ENCODE results near the gene DHX9. TPM values are rescaled to one million over a fixed set of nuclear protein-coding genes. Genes with fewer than 3 reads are reported as not detected.

Gene DHX9
- total and polyA plus RNA-seq, 9 of the 15 experiments (the other 6 are each of a cell fraction or from before 2014, with no cell fraction given): 100 to 409 (median 294) TPM

DNA sequence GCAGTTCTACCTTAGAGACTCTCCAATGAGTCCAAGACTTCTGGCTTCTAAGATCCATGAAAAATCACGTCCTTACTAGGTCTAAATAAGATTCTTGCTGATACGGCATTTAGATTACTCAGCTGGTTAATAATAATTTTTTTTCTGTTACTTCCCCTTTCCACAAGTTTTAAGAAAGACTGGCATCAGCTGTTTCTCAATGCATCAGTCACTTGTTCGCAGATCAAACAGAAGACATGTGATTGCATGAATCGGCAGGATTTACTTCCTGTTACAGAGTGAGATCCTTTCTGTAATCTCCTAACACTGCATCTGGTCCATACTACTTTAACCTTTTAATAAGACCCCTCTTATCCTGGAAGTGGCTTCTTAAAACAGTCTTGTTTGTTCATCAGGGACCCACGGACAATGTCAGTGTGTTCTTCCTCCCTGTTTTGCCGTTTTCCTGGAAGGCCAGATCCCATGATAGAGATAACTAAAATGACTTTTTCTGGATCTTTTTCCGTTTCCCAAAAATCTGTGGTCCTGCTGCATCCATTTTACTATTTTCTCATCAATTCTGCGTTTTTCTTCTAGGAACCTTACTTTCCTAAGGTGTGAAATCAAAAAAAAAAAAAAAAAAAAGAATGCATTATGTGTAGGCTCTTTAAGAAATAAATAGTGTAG, 43.5 kb upstream of the DHX9 start (continued):
- TF ChIP-seq, protein P1, sequence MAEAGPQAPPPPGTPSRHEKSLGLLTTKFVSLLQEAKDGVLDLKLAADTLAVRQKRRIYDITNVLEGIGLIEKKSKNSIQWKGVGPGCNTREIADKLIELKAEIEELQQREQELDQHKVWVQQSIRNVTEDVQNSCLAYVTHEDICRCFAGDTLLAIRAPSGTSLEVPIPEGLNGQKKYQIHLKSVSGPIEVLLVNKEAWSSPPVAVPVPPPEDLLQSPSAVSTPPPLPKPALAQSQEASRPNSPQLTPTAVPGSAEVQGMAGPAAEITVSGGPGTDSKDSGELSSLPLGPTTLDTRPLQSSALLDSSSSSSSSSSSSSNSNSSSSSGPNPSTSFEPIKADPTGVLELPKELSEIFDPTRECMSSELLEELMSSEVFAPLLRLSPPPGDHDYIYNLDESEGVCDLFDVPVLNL (CRISPR knock-in tag; IDR thresholded peaks at IDR 0.05; ENCODE audit: low read depth): no peak
- TF ChIP-seq, protein P2, sequence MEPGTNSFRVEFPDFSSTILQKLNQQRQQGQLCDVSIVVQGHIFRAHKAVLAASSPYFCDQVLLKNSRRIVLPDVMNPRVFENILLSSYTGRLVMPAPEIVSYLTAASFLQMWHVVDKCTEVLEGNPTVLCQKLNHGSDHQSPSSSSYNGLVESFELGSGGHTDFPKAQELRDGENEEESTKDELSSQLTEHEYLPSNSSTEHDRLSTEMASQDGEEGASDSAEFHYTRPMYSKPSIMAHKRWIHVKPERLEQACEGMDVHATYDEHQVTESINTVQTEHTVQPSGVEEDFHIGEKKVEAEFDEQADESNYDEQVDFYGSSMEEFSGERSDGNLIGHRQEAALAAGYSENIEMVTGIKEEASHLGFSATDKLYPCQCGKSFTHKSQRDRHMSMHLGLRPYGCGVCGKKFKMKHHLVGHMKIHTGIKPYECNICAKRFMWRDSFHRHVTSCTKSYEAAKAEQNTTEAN (CRISPR knock-in tag; IDR thresholded peaks at IDR 0.05): no peak
- TF ChIP-seq ZNF3 (CRISPR knock-in tag; IDR thresholded peaks at IDR 0.05) (no peak), ZSCAN32 (CRISPR knock-in tag; IDR thresholded peaks at IDR 0.05) (no peak), PHB2 (IDR thresholded peaks at IDR 0.05; ENCODE audit: low read depth) (no peak), TEAD4 (IDR thresholded peaks at IDR 0.05; ENCODE audit: low read length) (peak; percentile 67), TEAD4 (CRISPR knock-in tag; IDR thresholded peaks at IDR 0.05; ENCODE audit: borderline replicate concordance) (no peak), ETS2 (tag; IDR thresholded peaks at IDR 0.05; ENCODE audit: borderline replicate concordance, poor library complexity, severe bottlenecking) (no peak), FIP1L1 (IDR thresholded peaks at IDR 0.05; ENCODE audit: low read depth, low read length, poor library complexity, severe bottlenecking) (no peak), ZBTB1 (CRISPR knock-in tag; IDR thresholded peaks at IDR 0.05; ENCODE audit: borderline replicate concordance, low read depth) (no peak), PTBP1 (IDR thresholded peaks at IDR 0.05; ENCODE audit: low read depth, low read length) (no peak), EHMT2 (IDR thresholded peaks at IDR 0.05) (no peak), DDX20 (tag; IDR thresholded peaks at IDR 0.05; ENCODE audit: low read depth) (no peak), ESRRB (CRISPR knock-in tag; IDR thresholded peaks at IDR 0.05; ENCODE audit: borderline replicate concordance) (no peak), ZNF586 (CRISPR knock-in tag; conservative IDR thresholded peaks at IDR 0.05) (no peak), PHB (CRISPR knock-in tag; IDR thresholded peaks at IDR 0.05) (no peak), CBX8 (IDR thresholded peaks at IDR 0.05; ENCODE audit: borderline replicate concordance, extremely low read depth, low read depth, low read length, poor library complexity, severe bottlenecking) (no peak), CREB3L1 (IDR thresholded peaks at IDR 0.05; ENCODE audit: borderline replicate concordance, low read depth) (no peak)
- TF ChIP-seq, protein P3, sequence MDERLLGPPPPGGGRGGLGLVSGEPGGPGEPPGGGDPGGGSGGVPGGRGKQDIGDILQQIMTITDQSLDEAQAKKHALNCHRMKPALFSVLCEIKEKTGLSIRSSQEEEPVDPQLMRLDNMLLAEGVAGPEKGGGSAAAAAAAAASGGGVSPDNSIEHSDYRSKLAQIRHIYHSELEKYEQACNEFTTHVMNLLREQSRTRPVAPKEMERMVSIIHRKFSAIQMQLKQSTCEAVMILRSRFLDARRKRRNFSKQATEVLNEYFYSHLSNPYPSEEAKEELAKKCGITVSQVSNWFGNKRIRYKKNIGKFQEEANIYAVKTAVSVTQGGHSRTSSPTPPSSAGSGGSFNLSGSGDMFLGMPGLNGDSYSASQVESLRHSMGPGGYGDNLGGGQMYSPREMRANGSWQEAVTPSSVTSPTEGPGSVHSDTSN (CRISPR knock-in tag; IDR thresholded peaks at IDR 0.05; ENCODE audit: low read depth): no peak
- TF ChIP-seq, protein P3 (tag; conservative IDR thresholded peaks at IDR 0.05; ENCODE audit: low read depth): peak; percentile 82

Data from K562 (cell line).